NCI-H128 (cell line): Measurements from ENCODE around the gene ACE.
A peak's percentile ranks its signal among the peaks of the same experiment; 100 is the strongest.
"Not testable (repeated sequence)": the region's sequence is repeated elsewhere in the genome, so short reads cannot be mapped to it uniquely, and the experiment has no call there.

ENCODE experiments used
- DNase-seq: peaks from one replicate; lab custom pipeline; 2025; ENCODE audit not compliant: unreplicated experiment; lab: John Stamatoyannopoulos, UW

ACE gene

GRCh38 chr17:63443053-63443452 lies 33.8 kb upstream of the ACE start:
- DNase-seq, result no peak

DNA sequence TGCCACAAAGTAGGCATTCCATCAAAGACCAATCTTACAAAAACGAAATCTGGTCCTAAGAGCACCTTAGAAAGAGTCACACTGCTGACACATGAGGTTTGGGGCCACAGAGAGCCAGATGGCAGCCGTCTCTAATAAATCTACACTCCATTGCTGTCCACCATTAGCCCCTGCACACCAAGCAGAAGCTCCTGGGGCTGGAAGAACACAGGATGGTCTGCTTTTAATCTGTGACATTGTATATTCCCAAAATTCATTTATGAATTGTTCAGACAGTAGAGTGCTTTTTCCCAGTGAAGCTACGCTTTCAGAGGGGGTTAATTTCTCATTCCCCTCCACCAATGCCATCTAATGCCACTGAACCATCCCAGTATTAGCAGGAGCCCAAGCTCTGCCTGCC lies 32.4 kb upstream of the ACE start:
- DNase-seq, result no peak

DNA sequence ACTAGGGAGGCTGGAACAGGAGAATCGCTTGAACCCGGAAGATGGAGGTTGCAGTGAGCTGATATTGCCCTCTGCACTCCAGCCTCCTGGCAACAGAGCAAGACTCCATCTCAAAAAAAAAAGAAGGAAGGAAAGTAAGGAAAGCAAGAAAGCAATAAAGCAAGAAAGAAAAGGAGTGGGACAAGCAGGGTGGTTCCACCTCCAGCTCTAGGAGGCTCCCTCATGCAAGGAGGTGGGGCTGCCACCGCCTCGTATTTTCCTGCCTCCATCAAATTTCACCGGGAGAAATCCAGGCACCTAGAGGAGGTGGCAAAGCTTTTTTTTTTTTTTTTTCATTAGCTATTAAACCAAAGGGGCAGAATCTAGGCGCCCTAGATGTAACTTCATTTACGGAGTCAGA lies 31.8 kb upstream of the ACE start:
- DNase-seq, result no peak

DNA sequence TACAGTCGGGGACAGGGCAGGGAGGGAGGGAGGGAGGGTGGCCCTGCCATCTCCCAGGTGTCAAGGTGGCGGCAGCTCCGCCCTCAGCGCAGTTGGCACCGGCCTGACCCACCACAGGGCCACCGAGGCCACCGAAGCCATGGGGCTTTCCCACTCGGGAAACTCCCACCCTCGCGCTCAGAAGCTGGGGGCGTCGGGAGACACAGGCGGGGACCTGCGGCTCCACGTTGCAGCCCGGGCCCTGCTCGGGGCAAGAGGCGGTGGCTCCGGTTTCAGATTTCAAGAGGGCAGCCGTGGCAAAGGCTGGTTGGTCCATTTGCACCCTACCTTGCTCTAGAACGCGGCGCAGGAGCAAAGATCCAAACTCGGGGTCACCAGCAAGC lies 31.3 kb upstream of the ACE start:
- DNase-seq, result no peak

DNA sequence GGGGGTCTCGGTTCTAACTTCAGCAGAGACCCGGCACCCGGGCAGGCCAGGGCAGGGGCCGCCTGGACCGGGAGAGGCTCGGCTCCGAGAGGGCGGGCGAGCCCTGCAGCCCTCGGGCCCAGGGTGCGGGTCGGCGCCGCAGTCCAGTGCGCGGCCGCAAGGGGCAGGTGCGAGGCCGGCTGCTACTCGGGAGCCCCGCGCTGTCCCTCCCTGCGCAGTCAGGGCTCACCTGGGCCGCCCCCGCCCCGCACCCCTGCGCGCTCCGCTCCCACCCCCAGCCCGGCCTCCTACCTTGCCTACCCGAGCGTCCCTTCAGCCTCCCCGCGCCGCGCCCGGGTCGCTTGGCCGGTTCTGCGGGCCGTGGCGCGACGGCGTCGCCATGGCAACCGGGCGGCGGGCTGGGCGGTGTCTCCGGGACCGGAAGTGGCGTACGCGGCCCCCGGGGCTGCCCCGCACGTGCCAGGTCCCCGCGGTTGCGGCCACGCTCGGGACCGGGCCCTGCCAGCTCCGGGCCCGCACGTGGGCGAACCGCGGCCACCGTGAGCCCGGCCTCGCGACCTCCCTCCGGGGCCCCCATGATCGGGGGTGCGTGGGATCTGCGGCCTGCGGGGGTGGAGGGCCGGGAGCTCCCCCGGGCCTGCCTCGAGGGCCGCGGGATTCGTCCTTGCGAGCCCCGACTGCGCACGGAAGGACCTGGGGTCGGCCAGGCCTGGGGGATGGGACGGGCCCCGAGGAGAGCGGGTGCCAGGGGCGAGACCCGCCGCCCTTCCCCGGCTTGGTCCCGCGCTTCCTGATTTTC lies 30.7 kb upstream of the ACE start, which contains the start of gene CYB561:
CYB561 (minus strand) TSS at position 353 of the 799 bp plus-strand sequence. CDS start 8,759 bp downstream, outside the sequence.
- DNase-seq, result peak; percentile 18

GRCh38 chr17:63446753-63447470 lies 29.9 kb upstream of the ACE start:
- no peak for DNase-seq

GRCh38 chr17:63447471-63448009 lies 29.3 kb upstream of the ACE start:
- DNase-seq, result no peak

DNA sequence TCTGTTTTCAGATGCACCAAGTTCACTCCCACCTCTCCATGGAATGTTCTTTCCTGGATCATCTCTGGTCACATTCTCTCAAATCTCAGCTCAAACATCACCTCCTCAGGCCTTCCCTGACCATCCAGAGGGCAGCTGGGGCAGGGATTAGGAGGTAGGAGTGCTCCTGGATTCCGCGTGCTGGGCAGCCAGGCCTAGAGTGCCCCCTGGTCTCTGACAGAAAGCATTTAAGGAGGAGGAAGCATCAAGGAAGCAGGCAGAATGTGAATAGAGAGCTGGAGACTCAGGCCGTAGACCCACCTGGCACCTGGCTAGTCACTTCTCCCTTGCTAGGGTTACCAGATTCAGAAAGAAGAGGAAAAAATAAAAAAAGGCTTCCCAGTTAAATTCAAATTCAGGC lies 28.2 kb upstream of the ACE start:
- DNase-seq, result no peak

DNA sequence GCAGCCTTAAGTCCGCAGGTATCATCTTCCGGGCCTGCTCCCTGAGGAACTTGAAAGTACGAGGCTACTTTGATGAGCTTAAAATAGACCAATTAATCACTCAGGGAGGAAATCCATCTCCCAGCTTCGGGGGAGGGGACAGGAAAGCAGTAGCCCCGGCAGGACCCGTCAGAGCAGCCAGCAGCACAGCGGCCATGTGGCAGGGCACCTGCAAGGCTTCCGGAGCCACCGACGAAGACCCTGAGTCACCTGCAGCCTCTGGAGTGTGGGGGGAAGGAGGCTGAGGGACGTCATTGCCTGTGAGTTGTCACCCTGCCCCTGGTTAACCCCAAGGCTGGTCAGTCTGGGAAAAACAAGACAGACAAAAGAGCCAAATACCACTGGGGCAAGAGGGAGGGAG lies 26.3 kb upstream of the ACE start:
- DNase-seq, result no peak

- no peak for DNase-seq
These were observed 25.7 kb upstream of the ACE start for GRCh38 chr17:63451150-63451549.

- no peak for DNase-seq
These were observed 24.6 kb upstream of the ACE start for GRCh38 chr17:63452046-63452961.

DNA sequence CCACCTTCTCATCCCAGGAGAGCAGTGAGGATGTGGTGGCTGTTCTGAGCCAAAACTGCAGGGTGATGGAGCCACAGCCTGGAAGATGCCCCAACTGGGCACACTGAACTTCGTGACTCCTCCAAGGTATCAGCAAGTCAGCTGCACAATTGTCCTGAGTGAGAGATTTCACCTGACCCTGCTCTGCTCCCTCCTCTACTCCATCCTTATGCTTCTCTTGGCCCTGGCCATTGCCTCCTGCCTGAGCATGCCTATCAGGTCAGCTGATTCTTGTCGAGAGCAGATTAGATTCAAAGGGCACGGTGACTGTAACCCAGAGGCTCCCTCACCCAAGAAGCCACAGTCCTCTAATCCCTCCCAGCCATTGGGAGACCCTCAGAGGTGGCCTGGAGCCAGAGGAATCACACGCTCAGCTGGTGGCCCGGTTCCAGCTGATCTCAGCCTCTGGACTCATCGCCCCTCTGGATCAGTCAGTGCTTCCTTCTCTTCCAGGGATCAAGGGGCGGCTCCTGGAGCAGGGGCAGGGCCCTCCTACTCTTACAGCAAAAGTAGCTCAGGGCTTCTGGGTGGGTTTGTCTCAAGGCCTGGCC lies 23.8 kb upstream of the ACE start:
- DNase-seq, result no peak

DNA sequence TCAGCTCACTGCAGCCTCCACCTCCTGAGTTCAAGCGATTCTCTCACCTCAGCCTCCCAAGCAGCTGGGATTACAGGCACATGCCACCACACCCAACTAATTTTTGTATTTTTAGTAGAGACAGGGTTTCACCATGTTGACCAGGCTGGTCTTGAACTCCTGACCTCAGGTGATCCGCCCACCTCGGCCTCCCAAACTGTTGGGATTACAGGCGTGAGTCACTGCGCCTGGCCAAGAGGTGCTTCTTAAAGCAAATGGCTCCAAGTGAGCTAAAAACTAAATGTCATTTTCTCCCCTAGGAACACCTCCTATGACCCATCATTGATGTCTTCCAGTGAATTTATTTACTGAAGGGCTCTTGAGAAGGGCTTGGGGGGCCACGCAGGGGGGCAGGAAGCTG lies 22.5 kb upstream of the ACE start:
- not testable (repeated sequence) for DNase-seq

DNA sequence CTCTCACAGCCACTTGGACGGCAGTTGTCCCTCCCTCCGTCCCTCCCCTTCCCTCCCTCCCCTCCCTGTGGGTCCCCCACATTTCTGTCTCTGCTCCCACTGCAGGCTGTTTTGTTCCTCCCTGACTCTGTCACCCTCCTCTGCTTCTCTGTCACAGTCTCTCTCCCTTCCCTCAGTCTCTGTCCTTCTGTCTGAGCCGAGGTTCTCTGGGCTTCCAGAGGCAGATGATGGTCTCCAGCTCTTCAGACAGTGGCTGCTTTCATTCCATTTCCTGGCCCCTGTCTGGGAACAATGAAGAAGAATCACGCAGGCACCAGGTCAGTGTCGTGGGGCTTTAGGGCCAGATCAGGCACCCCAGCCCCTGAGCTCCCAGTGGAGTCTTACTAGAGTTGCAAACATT lies 21.9 kb upstream of the ACE start:
- DNase-seq, result no peak

GRCh38 chr17:63455417-63455816 lies 21.4 kb upstream of the ACE start:
- no peak for DNase-seq

DNA sequence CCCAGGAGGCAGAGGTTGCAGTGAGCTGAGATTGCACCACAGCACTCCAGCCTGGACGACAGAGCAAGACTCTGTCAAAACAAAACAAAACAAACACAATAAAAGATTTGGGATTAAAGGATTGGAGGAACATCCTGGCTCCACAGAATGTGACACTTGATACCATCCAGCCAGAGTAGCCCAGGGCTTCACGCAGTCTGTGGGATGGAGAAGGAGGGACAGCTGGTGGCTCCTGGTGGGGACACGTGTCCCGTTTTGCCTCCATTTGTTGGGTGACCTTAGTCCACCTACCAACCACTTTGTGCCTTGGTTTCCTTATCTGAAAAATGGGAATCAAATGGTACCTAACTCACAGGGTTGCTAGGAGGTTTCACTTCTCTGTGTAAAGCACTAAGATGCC lies 18.4 kb upstream of the ACE start:
- no peak for DNase-seq

DNA sequence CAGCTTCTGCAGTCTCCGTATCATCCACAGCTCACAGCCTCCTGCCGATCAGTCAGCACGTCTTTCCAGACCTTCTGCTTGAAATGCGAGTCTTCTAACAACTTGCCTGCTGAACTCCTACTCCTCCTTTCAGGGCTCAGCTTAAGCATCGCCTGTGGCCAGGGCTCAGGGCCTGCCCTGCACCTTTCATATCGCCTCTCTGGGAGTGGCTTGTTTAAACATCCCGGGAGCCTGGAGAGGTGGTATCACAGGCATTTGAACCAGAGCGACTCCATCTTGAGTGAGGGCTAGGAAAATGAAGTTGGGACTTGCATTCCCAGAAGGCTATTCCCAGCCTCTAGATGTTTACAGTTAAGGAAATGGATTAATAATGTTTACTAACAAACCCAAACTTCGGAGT lies 16.8 kb upstream of the ACE start:
- DNase-seq, result no peak

DNA sequence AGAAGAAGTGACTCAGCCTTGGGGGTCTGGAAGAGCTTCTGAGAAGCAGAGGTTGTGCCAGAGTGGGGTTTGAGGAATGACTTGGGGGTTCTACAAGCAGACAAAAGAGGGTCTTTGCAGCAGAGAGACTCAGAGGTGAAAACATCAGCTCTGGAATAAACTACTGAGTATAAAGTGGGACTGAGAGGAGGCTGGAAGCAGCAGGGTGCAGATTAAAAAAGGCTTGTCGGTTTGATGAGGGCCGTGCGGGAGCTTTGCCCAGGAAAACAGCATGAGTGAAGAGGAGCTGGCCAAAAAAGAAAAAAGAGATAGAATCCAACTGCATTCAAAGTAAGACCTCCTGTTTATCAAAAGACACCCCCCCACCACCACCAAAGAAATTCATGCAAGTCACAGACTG lies 13.1 kb upstream of the ACE start:
- no peak for DNase-seq

DNA sequence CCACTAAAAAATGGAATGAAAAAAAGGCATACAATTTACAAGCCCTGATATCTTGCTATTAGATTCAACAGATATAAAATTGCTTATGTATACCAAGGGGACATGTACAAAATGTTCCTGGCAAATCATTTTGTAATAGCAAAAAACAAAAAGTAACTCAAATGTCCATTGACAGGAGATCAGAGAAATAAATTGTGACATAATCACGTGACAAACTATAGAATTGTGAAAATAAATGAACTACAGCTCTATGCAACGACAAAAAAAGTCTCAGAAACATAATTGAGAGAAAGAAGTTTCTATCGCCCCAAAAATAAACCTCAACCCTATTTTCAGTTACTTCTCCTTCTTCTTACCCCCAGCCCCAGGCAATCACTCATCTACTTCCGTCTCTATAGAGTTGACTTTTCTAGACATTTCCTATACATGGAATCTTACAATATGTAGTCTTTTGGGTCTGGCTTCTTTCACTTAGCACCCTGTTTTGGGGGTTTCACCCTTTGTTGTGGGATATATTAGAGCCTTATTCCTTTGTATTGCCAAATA lies 12.1 kb upstream of the ACE start:
- no peak for DNase-seq

GRCh38 chr17:63468099-63468498 lies 8.8 kb upstream of the ACE start:
- DNase-seq, result not testable (repeated sequence)

DNA sequence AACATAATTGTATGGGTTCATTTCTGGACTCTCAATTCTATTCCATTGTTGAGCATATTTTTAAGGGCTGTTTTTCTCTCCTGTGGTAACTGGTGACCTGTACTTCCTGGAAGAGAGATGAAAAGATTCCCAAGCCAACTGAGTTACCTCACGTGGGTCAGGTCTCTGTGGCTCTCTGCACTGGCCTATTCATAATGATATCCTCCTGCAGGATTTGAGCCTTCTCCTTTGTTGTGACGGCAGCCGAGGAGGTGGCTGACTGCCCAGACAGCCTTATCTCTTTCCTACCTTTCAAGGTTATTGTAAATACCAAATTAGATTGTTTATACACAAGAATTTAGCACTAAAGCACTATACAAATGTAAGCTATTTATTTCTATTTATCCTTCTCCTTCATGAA lies 2.7 kb upstream of the ACE start:
- DNase-seq, result no peak
